ENCODE results near the gene RASA3.

DNA sequence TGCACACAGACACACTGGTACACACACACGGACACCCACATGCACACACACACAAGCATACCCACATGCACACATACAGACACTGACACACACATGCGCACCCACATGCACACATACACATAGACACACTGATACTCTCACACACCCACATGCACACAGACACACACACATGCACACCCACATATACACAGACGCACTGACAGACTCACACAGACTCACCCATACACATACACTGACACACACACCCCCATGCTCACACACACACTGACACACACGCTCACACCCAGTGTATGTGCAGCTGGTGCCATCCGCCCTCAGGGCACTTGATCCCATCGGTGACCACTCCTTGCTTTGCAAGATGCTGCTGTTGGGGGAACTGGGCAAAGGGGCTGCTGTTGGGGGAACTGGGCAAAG, 9.7 kb upstream of the RASA3 start:
- no peak for TF ChIP-seq EGR1 (IDR thresholded peaks at IDR 0.05; ENCODE audit: borderline replicate concordance, low read depth, low read length)
- no peak for TF ChIP-seq SP4 (IDR thresholded peaks at IDR 0.05; ENCODE audit: low read length)
- no peak for TF ChIP-seq SIN3A (conservative IDR thresholded peaks at IDR 0.05 in 1 of 2, IDR thresholded peaks at IDR 0.05 in 1 of 2; ENCODE audit: low read depth in 1 of 2, low read length in 2 of 2)
- no peak for TF ChIP-seq CTCF (IDR thresholded peaks at IDR 0.05; ENCODE audit: control extremely low read depth in 1 of 3, insufficient read depth in 1 of 3, low read depth in 1 of 3, low read length in 3 of 3)
- no peak for TF ChIP-seq POLR2A (IDR thresholded peaks at IDR 0.05; ENCODE audit: control extremely low read depth in 1 of 2, low read depth in 2 of 2, low read length in 2 of 2)
